Upper lobe of left lung (tissue), 6 donors: ENCODE measurements around the gene PCSK6. TPM values are rescaled to one million over a fixed set of nuclear protein-coding genes. Genes with fewer than 3 reads are reported as not detected.

Experiments used
- ATAC-seq, 2 donors: fragments of 200-7000 bp; cut with Tn5 transposase; one replicate each; pipeline ENCODE4 v1.9.1; 2022; ENCODE audit warnings: mild to moderate bottlenecking in 2 of 2, moderate library complexity in 2 of 2; ENCODE audit not compliant: low FRiP score in 2 of 2
- DNase-seq, 2 donors: peaks; one replicate each; pipeline ENCODE4 v3.0.0-alpha.2; 2019 to 2020
- H3K27ac ChIP-seq, 4 donors: fragments of 200-600 bp; sonication (generic); one replicate each; pipeline ENCODE4 v1.5.1; 2016 to 2019
- H3K27me3 ChIP-seq, 4 donors: fragments of 200-600 bp; sonication (generic); one replicate each; pipeline ENCODE4 v1.5.1; 2017 to 2019
- H3K36me3 ChIP-seq, 4 donors: fragments of 200-600 bp; sonication (generic); one replicate each; pipeline ENCODE4 v1.5.1; 2016 to 2019
- H3K4me1 ChIP-seq, 4 donors: fragments of 200-600 bp; sonication (generic); one replicate each; pipeline ENCODE4 v1.5.1; 2018 to 2019
- H3K4me3 ChIP-seq, 4 donors: fragments of 200-600 bp; sonication (generic); one replicate each; pipeline ENCODE4 v1.5.1; 2017 to 2019; ENCODE audit warnings: mild to moderate bottlenecking in 2 of 4, moderate library complexity in 1 of 4
- H3K9me3 ChIP-seq, 4 donors: fragments of 200-600 bp; sonication (generic); one replicate each; pipeline ENCODE4 v1.5.1; 2018 to 2019
- CTCF ChIP-seq, 6 experiments: fragments of 450-650 bp in 4 of 6; fragments of 200-600 bp in 2 of 6; sonication (generic) in 2 of 6; IDR thresholded peaks; one replicate each; pipeline ENCODE4 v1.5.1; 2016 to 2019; ENCODE audit warnings: antibody characterized with exemption in 6 of 6
- EP300 ChIP-seq, 4 donors: sonication (generic); formaldehyde crosslinking; IDR thresholded peaks; one replicate each; pipeline ENCODE4 v1.5.1; 2017; ENCODE audit warnings: antibody characterized with exemption in 4 of 4, control low read depth in 2 of 4
- POLR2A ChIP-seq, 4 donors: fragments of 450-650 bp; IDR thresholded peaks; one replicate each; pipeline ENCODE4 v1.5.1; 2016 to 2017; ENCODE audit warnings: antibody characterized with exemption in 4 of 4, mild to moderate bottlenecking in 2 of 4
- POLR2AphosphoS5 ChIP-seq, 2 donors: sonication (generic); formaldehyde crosslinking; IDR thresholded peaks; one replicate each; pipeline ENCODE4 v1.5.1; 2017; ENCODE audit warnings: antibody characterized with exemption in 2 of 2
- WGBS, 2 donors: methylation state at CpG; one replicate each; pipeline ENCODE4 v1.1.5; 2017 to 2018; 5-methylcytosine and 5-hydroxymethylcytosine counted together
- total RNA-seq, 6 donors: library from RNA; depleted of rRNA in 4 of 6; stranded (reverse); fragments of >200 nt in 4 of 6; gene quantifications; one replicate each; pipeline versions ENCODE4 v1.1.0 to v1.2.1, GENCODE V29; 2016 to 2021
- donor health status: DM: no; HTN: no; CAD: no; lungs with moderate emphysema.
- donor health status: DM: no; HTN: yes; CAD: no; lungs with severe emphysema.

PCSK6 gene
- total RNA-seq, 6 donors from 2014 or later, result 3.1 to 24.4 (median 5.5) TPM

- whole genome bisulfite sequencing, 2 donors, result 87% methylated on average over 15 of the region's 15 CpGs
- no peak for DNase-seq
- Histone ChIP-seq H3K4me3 (no peak overlapping the region), H3K36me3 (no peaks in the 10 kb centered on the region), H3K4me1 (no peaks in the 10 kb centered on the region), H3K27me3 (no peaks in the 10 kb centered on the region), H3K9me3 (no peaks in the 10 kb centered on the region), H3K27ac (no peak overlapping the region)
- no peak for ATAC-seq
- TF ChIP-seq POLR2A (IDR thresholded peaks at IDR 0.05) (no peak), EP300 (IDR thresholded peaks at IDR 0.05) (no peak), CTCF (IDR thresholded peaks at IDR 0.05) (no peak), POLR2AphosphoS5 (IDR thresholded peaks at IDR 0.05) (no peak)
Measured at GRCh38 chr15:101470548-101471239, 18.8 kb downstream of the PCSK6 start.

GRCh38 chr15:101469520-101470288 lies 19.8 kb downstream of the PCSK6 start:
- no peak for ATAC-seq
- Histone ChIP-seq H3K4me3 (no peak overlapping the region), H3K9me3 (no peaks in the 10 kb centered on the region), H3K36me3 (no peaks in the 10 kb centered on the region), H3K27ac (no peak overlapping the region), H3K4me1 (no peaks in the 10 kb centered on the region), H3K27me3 (no peaks in the 10 kb centered on the region)
- TF ChIP-seq POLR2AphosphoS5 (IDR thresholded peaks at IDR 0.05) (no peak), CTCF (IDR thresholded peaks at IDR 0.05) (no peak), POLR2A (IDR thresholded peaks at IDR 0.05) (no peak), EP300 (IDR thresholded peaks at IDR 0.05) (no peak)
- DNase-seq, result no peak
- 82% methylated on average over 19 to 21 of the region's 21 CpGs for WGBS, 2 donors

GRCh38 chr15:101466188-101466587 lies 23.3 kb downstream of the PCSK6 start:
- H3K36me3 ChIP-seq, result no peaks in the 10 kb centered on the region
- ATAC-seq (no peak), DNase-seq (no peak)
- H3K4me3 ChIP-seq, result no peak overlapping the region
- TF ChIP-seq EP300 (IDR thresholded peaks at IDR 0.05), result no peak
- no peak for TF ChIP-seq POLR2AphosphoS5 (IDR thresholded peaks at IDR 0.05)
- no peak for TF ChIP-seq POLR2A (IDR thresholded peaks at IDR 0.05)
- no peak for TF ChIP-seq CTCF (IDR thresholded peaks at IDR 0.05)
- 92% methylated on average over 9 of the region's 9 CpGs for WGBS, 2 donors
- H3K27ac ChIP-seq, result no peak overlapping the region
- H3K4me1 ChIP-seq, result no peaks in the 10 kb centered on the region
- H3K27me3 ChIP-seq, result no peaks in the 10 kb centered on the region
- H3K9me3 ChIP-seq, result no peaks in the 10 kb centered on the region

- H3K27me3 ChIP-seq, result no peaks in the 10 kb centered on the region
- DNase-seq (no peak), ATAC-seq (peak in 1 of 2 donors; percentile 70)
- no peak overlapping the region for H3K27ac ChIP-seq
- no peaks in the 10 kb centered on the region for H3K4me1 ChIP-seq
- no peaks in the 10 kb centered on the region for H3K36me3 ChIP-seq
- 91% methylated on average over 8 to 16 of the region's 16 CpGs for WGBS, 2 donors
- no peak overlapping the region for H3K4me3 ChIP-seq
- TF ChIP-seq CTCF (IDR thresholded peaks at IDR 0.05) (no peak), POLR2AphosphoS5 (IDR thresholded peaks at IDR 0.05) (no peak)
- no peaks in the 10 kb centered on the region for H3K9me3 ChIP-seq
Measured at GRCh38 chr15:101464999-101465669, 24.4 kb downstream of the PCSK6 start.
